ENCODE results near the gene TMC1. TPM values are rescaled to one million over a fixed set of nuclear protein-coding genes. Genes with fewer than 3 reads are reported as not detected.

TMC1 gene
- total RNA-seq, 4 donors from 2014 or later = 0.32 TPM; not detected in 3

DNA sequence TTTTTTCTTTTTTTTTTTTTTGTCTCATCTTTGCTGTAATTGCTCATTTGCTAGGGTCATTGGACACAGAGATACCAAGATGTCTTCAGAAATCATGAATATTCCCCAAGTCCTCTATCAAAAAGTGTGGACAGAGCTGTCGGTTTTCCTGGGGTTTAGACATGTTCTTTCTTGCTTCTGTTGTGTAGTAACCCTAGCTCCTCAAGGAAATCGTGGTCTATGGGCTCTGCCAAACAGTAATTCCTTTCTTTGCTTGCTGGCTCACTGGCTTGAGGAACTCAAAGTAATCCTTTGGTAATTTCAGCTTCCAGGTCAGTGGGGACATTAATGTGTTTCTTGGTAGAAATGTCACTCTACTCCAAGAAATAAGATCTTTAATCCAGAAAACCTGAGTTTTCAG is 101.7 kb downstream of the TMC1 start:
- in situ Hi-C loops (cut with MboI; ENCODE audit: low pct_ligation_motif_present in 1 of 4, low pct_unique_long_range_greater_than_20kb in 1 of 4, low sequenced_read_pairs in 3 of 4) = loop anchor here in 2 of 4 donors (25.0 kb wide), 2 partner anchors 189 to 586 kb away; no protein-coding TSS in a partner anchor

DNA sequence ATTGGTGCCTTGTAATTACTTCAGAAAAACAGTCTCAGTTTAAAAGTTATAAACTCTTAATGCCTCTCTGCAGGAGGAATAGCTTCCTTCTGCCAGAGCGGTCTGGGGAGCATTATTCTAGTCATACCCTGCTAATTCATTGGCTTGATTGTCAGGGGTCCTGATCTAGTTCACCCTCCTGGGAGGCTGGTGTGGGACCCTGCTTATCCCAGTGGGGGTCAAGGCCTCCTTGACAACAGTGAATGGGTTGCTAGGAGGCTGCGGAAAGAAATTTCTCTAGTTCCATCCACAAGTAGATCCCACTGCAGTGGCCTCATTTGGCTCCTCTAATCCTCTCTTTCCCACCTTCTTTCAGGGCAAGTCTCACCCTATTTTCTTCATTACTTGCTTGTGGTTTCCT is 105.7 kb downstream of the TMC1 start:
- TF ChIP-seq, protein P1, sequence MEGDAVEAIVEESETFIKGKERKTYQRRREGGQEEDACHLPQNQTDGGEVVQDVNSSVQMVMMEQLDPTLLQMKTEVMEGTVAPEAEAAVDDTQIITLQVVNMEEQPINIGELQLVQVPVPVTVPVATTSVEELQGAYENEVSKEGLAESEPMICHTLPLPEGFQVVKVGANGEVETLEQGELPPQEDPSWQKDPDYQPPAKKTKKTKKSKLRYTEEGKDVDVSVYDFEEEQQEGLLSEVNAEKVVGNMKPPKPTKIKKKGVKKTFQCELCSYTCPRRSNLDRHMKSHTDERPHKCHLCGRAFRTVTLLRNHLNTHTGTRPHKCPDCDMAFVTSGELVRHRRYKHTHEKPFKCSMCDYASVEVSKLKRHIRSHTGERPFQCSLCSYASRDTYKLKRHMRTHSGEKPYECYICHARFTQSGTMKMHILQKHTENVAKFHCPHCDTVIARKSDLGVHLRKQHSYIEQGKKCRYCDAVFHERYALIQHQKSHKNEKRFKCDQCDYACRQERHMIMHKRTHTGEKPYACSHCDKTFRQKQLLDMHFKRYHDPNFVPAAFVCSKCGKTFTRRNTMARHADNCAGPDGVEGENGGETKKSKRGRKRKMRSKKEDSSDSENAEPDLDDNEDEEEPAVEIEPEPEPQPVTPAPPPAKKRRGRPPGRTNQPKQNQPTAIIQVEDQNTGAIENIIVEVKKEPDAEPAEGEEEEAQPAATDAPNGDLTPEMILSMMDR (IDR thresholded peaks at IDR 0.05) = no peak
- no peak for TF ChIP-seq POLR2A (IDR thresholded peaks at IDR 0.05)
- no peak for TF ChIP-seq EP300 (IDR thresholded peaks at IDR 0.05; ENCODE audit: low read depth)
- no peak for TF ChIP-seq POLR2AphosphoS5 (IDR thresholded peaks at IDR 0.05)
- Histone ChIP-seq H3K27ac (no peak overlapping the region), H3K4me1 (no peaks in the 10 kb centered on the region), H3K36me3 (no peaks in the 10 kb centered on the region), H3K27me3 (no peaks in the 10 kb centered on the region), H3K9me3 (no peaks in the 10 kb centered on the region), H3K4me3 (no peak overlapping the region)
- WGBS, 2 donors (ENCODE audit: low coverage in 1 of 2) = 89 to 92% methylated on average over 2 of the region's 2 CpGs
- DNase-seq = no peak
- intact Hi-C loops (cut with DNase I; ENCODE audit: low total_unique reads) = no loop called here
- in situ Hi-C loops (cut with MboI; ENCODE audit: low pct_ligation_motif_present in 1 of 4, low pct_unique_long_range_greater_than_20kb in 1 of 4, low sequenced_read_pairs in 3 of 4) = loop anchor here in 1 of 4 donors (25.0 kb wide), 1 partner anchor 110 kb away; no protein-coding TSS in a partner anchor

More for the DNA sequence above, 101.7 kb downstream of the TMC1 start:
- 76 to 100% methylated on average over 2 of the region's 2 CpGs for WGBS, 2 donors (ENCODE audit: low coverage in 1 of 2)
- H3K27ac ChIP-seq = no peak overlapping the region
- H3K9me3 ChIP-seq = no peaks in the 10 kb centered on the region
- H3K4me1 ChIP-seq = no peaks in the 10 kb centered on the region
- TF ChIP-seq POLR2AphosphoS5 (IDR thresholded peaks at IDR 0.05) (no peak), POLR2A (IDR thresholded peaks at IDR 0.05) (no peak), EP300 (IDR thresholded peaks at IDR 0.05; ENCODE audit: low read depth) (no peak)
- TF ChIP-seq, protein P1 (IDR thresholded peaks at IDR 0.05) = no peak
- no peaks in the 10 kb centered on the region for H3K27me3 ChIP-seq
- intact Hi-C loops (cut with DNase I; ENCODE audit: low total_unique reads) = no loop called here
- no peak overlapping the region for H3K4me3 ChIP-seq
- no peaks in the 10 kb centered on the region for H3K36me3 ChIP-seq
- no peak for DNase-seq

DNA sequence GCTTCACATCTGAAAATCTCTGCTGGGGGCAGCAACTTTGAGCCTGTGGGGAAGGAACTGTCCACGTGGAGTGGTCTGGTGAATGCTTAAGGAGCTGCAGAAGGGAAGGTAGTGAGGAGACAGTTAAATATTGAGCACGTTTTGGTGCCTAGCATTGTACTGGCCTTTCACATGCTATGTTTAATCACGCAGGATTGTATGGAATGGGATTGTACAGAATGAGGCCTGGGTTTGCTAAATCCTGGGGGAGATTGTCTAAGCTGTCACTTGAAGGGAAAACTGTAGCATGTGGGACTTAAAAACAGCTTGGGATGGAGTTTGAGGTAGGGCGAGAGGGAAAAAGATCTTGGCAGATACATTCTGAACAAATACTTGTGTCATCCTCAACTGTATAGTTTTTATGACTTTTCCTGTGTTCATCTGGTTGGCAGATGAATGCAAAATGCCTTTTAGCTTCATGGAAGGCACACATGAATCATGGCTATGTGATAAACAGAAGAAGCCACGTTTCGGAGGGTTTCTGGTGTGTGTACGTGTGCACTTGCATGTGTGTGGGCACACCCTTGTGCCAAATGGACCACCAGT is 106.6 kb downstream of the TMC1 start:
- H3K36me3 ChIP-seq = no peaks in the 10 kb centered on the region
- H3K27ac ChIP-seq = no peak overlapping the region
- DNase-seq = no peak
- no peak overlapping the region for H3K4me3 ChIP-seq
- no peaks in the 10 kb centered on the region for H3K27me3 ChIP-seq
- intact Hi-C loops (cut with DNase I; ENCODE audit: low total_unique reads) (no loop called here), in situ Hi-C loops (cut with MboI; ENCODE audit: low pct_ligation_motif_present in 1 of 4, low pct_unique_long_range_greater_than_20kb in 1 of 4, low sequenced_read_pairs in 3 of 4) (loop anchor here in 1 of 4 donors (25.0 kb wide), 1 partner anchor 109 kb away; no protein-coding TSS in a partner anchor)
- no peak for TF ChIP-seq POLR2A (IDR thresholded peaks at IDR 0.05)
- no peak for TF ChIP-seq POLR2AphosphoS5 (IDR thresholded peaks at IDR 0.05)
- TF ChIP-seq, protein P1 (IDR thresholded peaks at IDR 0.05) = no peak
- no peak for TF ChIP-seq EP300 (IDR thresholded peaks at IDR 0.05; ENCODE audit: low read depth)
- no peaks in the 10 kb centered on the region for H3K4me1 ChIP-seq
- WGBS, 2 donors (ENCODE audit: low coverage in 1 of 2) = 42 to 65% methylated on average over 2 to 7 of the region's 7 CpGs
- no peaks in the 10 kb centered on the region for H3K9me3 ChIP-seq

DNA sequence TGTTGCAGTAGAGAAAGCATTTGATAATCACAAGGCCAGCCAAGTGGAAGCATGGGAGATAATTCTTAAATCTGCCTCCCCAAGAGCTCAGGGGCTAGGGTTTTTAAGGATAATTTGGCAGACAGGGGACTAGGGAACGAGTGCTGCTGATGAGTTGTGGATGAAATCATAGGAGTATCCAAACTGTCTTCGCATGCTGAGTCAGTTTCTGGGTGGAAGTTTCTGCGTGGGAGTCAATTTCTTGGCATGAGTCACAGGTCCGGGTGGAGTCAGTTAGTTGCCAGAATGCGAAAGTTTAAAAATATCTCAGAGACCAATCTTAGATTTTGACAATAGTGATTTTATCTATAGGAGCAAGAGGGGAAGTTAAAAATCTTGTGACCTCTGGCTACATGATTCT is 112.6 kb downstream of the TMC1 start:
- WGBS, 2 donors (ENCODE audit: low coverage in 1 of 2) = 50 to 66% methylated on average over 5 of the region's 5 CpGs
- in situ Hi-C loops (cut with MboI; ENCODE audit: low pct_ligation_motif_present in 1 of 4, low pct_unique_long_range_greater_than_20kb in 1 of 4, low sequenced_read_pairs in 3 of 4) (loop anchor here in 1 of 4 donors (25.0 kb wide), 1 partner anchor 103 kb away; no protein-coding TSS in a partner anchor), intact Hi-C loops (cut with DNase I; ENCODE audit: low total_unique reads) (no loop called here)
- H3K9me3 ChIP-seq = peaks cover 6 to 10% of the 10 kb centered on the region in 2 donors
- DNase-seq = no peak
- no peaks in the 10 kb centered on the region for H3K27me3 ChIP-seq
- no peak for TF ChIP-seq POLR2AphosphoS5 (IDR thresholded peaks at IDR 0.05)
- TF ChIP-seq POLR2A (IDR thresholded peaks at IDR 0.05) = no peak
- TF ChIP-seq EP300 (IDR thresholded peaks at IDR 0.05; ENCODE audit: low read depth) = no peak
- TF ChIP-seq, protein P1 (IDR thresholded peaks at IDR 0.05) = no peak
- H3K4me1 ChIP-seq = no peaks in the 10 kb centered on the region
- no peak overlapping the region for H3K4me3 ChIP-seq
- H3K36me3 ChIP-seq = no peaks in the 10 kb centered on the region
- no peak overlapping the region for H3K27ac ChIP-seq

Measured in transverse colon (tissue), 4 donors.